ENCODE results near the gene RIOX2.

Gene RIOX2

DNA sequence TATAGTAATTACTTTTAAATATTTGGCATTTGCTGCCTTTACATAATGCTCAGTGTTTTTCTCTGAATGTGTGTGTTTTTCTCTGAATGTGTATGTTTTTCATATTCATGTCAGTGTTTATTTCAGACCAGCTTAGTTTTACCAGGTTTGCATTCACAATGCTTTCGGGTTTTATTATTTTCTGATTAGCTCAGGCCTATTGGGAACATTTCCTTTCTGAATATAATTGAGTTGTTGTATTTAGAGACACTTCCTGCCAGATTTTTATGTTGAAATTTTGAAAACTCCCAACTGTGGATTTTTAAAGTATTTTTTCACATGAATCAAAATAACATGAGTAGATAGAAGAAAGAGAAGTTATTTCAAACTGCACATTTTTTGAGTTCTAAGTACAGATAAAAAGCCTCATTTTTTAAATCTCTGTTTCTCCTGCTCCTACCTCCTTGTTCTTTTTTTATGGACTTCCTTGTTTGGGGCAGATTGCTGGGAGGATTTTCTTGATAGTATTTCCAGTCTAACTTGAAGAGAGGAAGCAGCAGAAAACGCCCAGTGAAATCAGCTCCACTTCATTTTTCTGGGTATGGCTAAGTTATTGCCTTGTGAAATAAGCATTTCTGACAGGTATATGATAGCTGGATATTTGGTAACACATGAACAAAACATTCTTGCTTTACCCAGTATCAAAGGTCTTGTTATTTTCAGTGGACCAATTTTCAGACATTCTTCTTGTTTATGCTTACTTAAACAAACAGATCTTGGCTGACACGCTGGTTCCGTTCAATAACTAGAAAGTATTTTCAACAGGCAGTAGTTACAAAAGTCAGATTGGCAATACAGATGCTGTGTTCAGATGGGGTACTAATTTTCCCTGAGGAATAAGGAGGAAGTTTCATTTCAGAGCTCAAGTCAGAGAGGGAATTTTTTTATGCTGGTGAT is 70.7 kb downstream of the RIOX2 start:
- DNase-seq, result no peak

DNA sequence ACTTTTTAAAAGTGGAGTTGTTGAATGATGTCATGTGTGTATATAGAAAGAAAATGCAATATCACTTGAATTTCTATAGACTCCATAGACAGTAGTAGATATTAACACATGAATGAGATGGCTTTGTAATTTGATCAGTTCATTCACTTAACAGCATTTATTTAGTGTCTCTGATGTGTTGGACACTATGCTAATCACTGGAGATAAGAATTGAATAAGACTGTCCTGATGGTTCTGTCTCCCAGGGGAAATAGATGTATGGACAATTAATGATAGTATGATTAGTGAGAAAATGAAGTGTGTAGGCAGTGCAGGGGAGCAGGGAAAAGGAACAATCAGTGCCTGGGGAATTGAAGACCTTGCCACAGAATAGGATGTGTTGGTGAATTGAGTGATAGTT is 72.9 kb downstream of the RIOX2 start:
- no peak for DNase-seq

DNA sequence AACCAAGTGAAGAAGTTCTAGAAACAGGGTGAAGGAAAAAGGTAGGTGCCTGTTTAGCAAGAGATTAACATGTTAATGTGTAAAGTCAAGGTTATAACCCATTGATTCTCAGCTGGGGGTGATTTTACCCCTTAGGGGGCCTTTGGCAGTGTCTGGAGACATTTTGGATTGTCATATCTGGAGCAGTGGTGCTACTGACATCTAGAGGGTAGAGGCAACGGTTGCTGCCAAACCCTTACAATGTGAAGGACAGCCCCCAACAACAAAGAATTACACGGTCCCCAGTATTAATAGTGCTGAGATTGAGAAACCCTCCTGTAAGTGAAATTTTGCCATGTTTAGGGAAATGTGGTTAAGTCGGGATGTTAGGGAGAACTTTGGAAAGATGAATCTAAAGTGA is 75.7 kb downstream of the RIOX2 start:
- no peak for DNase-seq

DNA sequence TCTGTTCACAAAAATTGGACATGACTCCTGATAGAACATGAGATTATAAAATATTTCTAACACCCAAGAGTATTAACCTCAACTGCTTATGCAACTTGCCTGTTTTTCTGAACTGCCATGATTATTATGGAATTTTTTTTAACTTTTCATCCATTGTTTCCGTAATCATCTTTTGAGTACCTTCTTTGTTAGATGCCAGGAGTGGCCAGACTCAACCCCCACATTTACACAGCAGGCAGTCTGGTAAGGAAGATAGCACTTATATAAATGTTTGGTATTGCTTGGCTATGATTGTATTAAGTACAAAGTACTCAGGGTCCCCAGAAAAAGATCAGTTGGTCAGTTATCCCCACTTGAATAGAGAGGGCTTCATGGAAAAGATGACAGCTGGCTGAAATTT is 76.1 kb downstream of the RIOX2 start:
- DNase-seq, result no peak

DNA sequence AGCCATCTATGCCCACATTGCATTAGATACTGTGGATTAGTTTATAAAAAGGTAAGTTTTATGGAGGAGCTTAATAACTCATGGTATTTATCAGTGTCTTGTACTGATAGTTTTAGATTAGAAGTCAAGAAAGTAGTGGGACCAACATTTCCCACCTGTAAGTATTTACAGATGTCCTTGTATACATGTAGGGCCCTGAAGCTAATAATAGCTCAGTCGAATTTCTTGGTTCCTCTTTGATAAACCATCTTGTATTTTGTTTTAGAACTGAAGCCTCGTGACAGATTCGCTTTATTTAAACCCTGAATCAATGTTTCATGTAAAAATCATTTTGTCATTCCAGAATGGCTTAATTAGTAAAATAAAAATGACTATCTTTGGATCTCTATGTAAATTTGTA is 77.0 kb downstream of the RIOX2 start:
- DNase-seq, result no peak

DNA sequence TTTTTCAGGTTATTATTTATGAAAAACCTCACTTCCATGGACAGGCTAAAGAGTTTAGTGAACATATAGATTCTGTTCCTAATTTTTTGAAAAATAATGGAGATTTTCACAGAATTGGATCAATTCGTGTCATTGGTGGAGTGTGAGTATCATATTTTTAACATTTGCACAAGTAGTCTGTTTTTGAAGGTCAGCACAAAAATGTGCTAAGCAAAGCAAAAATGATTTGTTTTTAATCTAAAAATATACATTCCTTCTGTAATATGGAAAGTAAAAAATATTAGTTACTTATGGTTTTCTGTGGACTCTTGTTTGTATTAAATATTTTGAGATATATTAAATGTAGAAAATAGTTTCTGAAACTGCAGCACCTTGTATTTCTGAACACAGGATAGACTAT is 79.4 kb downstream of the RIOX2 start:
- DNase-seq, result no peak
